H9 (cell line): ENCODE data around the gene AGTPBP1. TPM values are rescaled to one million over a fixed set of nuclear protein-coding genes. Genes with fewer than 3 reads are reported as not detected.

ENCODE experiments used
- DNase-seq: peaks from one replicate; pipeline ENCODE4 v3.0.0-alpha.2; 2017
- H2AFZ ChIP-seq: one replicate; pipeline ENCODE4 v1.6.1; 2013; ENCODE audit warnings: mild to moderate bottlenecking, low read length, control low read depth, moderate library complexity
- H2AK5ac ChIP-seq: 2 replicates; pipeline ENCODE4 v1.6.1; 2013; ENCODE audit warnings: low read length, control low read depth, mixed read lengths; ENCODE audit not compliant: insufficient read length
- H2BK120ac ChIP-seq: one replicate; pipeline ENCODE4 v1.6.1; 2013; ENCODE audit warnings: low read depth, mild to moderate bottlenecking, low read length, control low read depth, inconsistent platforms; ENCODE audit not compliant: poor library complexity, severe bottlenecking
- H2BK12ac ChIP-seq: 2 replicates; pipeline ENCODE4 v1.6.1; 2013; ENCODE audit warnings: low read length, control low read depth, mixed read lengths, low read depth; ENCODE audit not compliant: insufficient read length
- H2BK15ac ChIP-seq: 2 replicates; pipeline ENCODE4 v1.6.1; 2013; ENCODE audit warnings: low read depth, low read length, control low read depth
- H2BK20ac ChIP-seq: one replicate; pipeline ENCODE4 v1.6.1; 2013; ENCODE audit warnings: low read depth, mild to moderate bottlenecking, low read length, control low read depth, inconsistent platforms; ENCODE audit not compliant: poor library complexity, severe bottlenecking
- H2BK5ac ChIP-seq: 2 replicates; pipeline ENCODE4 v1.6.1; 2013; ENCODE audit warnings: low read length, control low read depth, mixed read lengths; ENCODE audit not compliant: insufficient read length
- H3K14ac ChIP-seq: 2 replicates; pipeline ENCODE4 v1.6.1; 2013; ENCODE audit warnings: low read length, control low read depth; ENCODE audit not compliant: insufficient read depth
- H3K18ac ChIP-seq: 2 replicates; pipeline ENCODE4 v1.6.1; 2013; ENCODE audit warnings: low read depth, mild to moderate bottlenecking, mixed read lengths, low read length, control low read depth; ENCODE audit not compliant: insufficient read length
- H3K23ac ChIP-seq: 2 replicates; pipeline ENCODE4 v1.6.1; 2013; ENCODE audit warnings: low read length, control low read depth, mixed read lengths, low read depth; ENCODE audit not compliant: insufficient read length
- H3K23me2 ChIP-seq: 2 replicates; pipeline ENCODE4 v1.6.1; 2013; ENCODE audit warnings: low read depth, mild to moderate bottlenecking, mixed read lengths, low read length, control low read depth; ENCODE audit not compliant: insufficient read length, poor library complexity, severe bottlenecking
- H3K27ac ChIP-seq: 2 replicates; pipeline ENCODE4 v1.5.1; 2013; ENCODE audit warnings: low read length, control low read depth, mixed read lengths, low read depth; ENCODE audit not compliant: insufficient read length
- H3K27me3 ChIP-seq: 2 replicates; pipeline ENCODE4 v1.6.1; 2013; ENCODE audit warnings: low read length, control low read depth, inconsistent platforms; ENCODE audit not compliant: insufficient read depth
- H3K4ac ChIP-seq: 2 replicates; pipeline ENCODE4 v1.6.1; 2013; ENCODE audit warnings: low read depth, mild to moderate bottlenecking, control low read depth, inconsistent platforms, low read length, moderate library complexity
- H3K4me1 ChIP-seq: 2 replicates; pipeline ENCODE4 v1.6.1; 2013; ENCODE audit warnings: low read length, control low read depth, inconsistent platforms; ENCODE audit not compliant: insufficient read depth
- H3K4me2 ChIP-seq: 2 replicates; pipeline ENCODE4 v1.6.1; 2013; ENCODE audit warnings: low read length, control low read depth, mixed read lengths; ENCODE audit not compliant: insufficient read length, insufficient read depth
- H3K56ac ChIP-seq: 2 replicates; pipeline ENCODE4 v1.6.1; 2013; ENCODE audit warnings: low read depth, mild to moderate bottlenecking, mixed read lengths, low read length, control low read depth; ENCODE audit not compliant: insufficient read length
- H3K79me1 ChIP-seq: 2 replicates; pipeline ENCODE4 v1.6.1; 2013; ENCODE audit warnings: low read depth, mild to moderate bottlenecking, moderate library complexity, low read length, control low read depth, inconsistent platforms; ENCODE audit not compliant: insufficient read depth, poor library complexity, severe bottlenecking
- H3K79me2 ChIP-seq: 2 replicates; pipeline ENCODE4 v1.6.1; 2013; ENCODE audit warnings: low read length, control low read depth, inconsistent platforms; ENCODE audit not compliant: insufficient read depth
- H3K9ac ChIP-seq: 2 replicates; pipeline ENCODE4 v1.6.1; 2013; ENCODE audit warnings: low read length, control low read depth, mixed read lengths; ENCODE audit not compliant: insufficient read length; ENCODE audit errors: extremely low read depth
- H3K9me3 ChIP-seq: one replicate; pipeline ENCODE4 v1.6.1; 2013; ENCODE audit warnings: low read depth, low read length, inconsistent platforms; ENCODE audit not compliant: control insufficient read depth
- H3T11ph ChIP-seq: one replicate; pipeline ENCODE4 v1.6.1; 2013; ENCODE audit warnings: mild to moderate bottlenecking, low read length, control low read depth, inconsistent platforms
- H4K20me1 ChIP-seq: one replicate; pipeline ENCODE4 v1.6.1; 2013; ENCODE audit not compliant: control insufficient read depth, insufficient read length, insufficient read depth
- H4K5ac ChIP-seq: 2 replicates; pipeline ENCODE4 v1.6.1; 2013; ENCODE audit warnings: low read depth, mild to moderate bottlenecking, mixed read lengths, low read length, control low read depth; ENCODE audit not compliant: insufficient read length
- H4K8ac ChIP-seq: replicated peaks from 2 replicates; pipeline ENCODE4 v1.6.1; 2013; ENCODE audit warnings: low read length, control low read depth, mixed read lengths, low read depth; ENCODE audit not compliant: insufficient read length
- H4K91ac ChIP-seq: 2 replicates; pipeline ENCODE4 v1.6.1; 2013; ENCODE audit warnings: low read depth, mild to moderate bottlenecking, moderate library complexity, mixed read lengths, low read length, control low read depth; ENCODE audit not compliant: insufficient read length
- H3K27ac Mint-ChIP-seq, 3 experiments: 2 replicates in 2 of 3; 3 replicates in 1 of 3; pipeline ENCODE4 v1.8.0; 2020 to 2021; ENCODE audit warnings: mixed read lengths in 3 of 3, mild to moderate bottlenecking in 1 of 3, moderate library complexity in 1 of 3
- H3K27me3 Mint-ChIP-seq: 2 replicates; pipeline ENCODE4 v1.8.0; 2021; ENCODE audit warnings: low read depth, mild to moderate bottlenecking, moderate library complexity, mixed read lengths
- H3K36me3 Mint-ChIP-seq, 3 experiments: 2 replicates in 2 of 3; 3 replicates in 1 of 3; pipeline ENCODE4 v1.8.0; 2020 to 2021; ENCODE audit warnings: low read depth in 3 of 3, mixed read lengths in 3 of 3; ENCODE audit not compliant: insufficient read depth in 1 of 3
- H3K4me1 Mint-ChIP-seq, 2 experiments: 2 replicates each; pipeline ENCODE4 v1.8.0; 2020; ENCODE audit warnings: mixed read lengths in 2 of 2
- H3K4me3 Mint-ChIP-seq, 2 experiments: 2 replicates in 1 of 2; 3 replicates in 1 of 2; pipeline ENCODE4 v1.8.0; 2020 to 2021; ENCODE audit warnings: mild to moderate bottlenecking in 2 of 2, mixed read lengths in 2 of 2, moderate library complexity in 1 of 2
- H3K9me3 Mint-ChIP-seq, 2 experiments: 2 replicates in 1 of 2; 3 replicates in 1 of 2; pipeline ENCODE4 v1.8.0; 2020; ENCODE audit warnings: mild to moderate bottlenecking in 2 of 2, mixed read lengths in 2 of 2, moderate library complexity in 1 of 2
- CTCF ChIP-seq: fragments of 200-600 bp; sonication (generic); conservative IDR thresholded peaks from 3 replicates; pipeline ENCODE4 v1.8.0; 2021; ENCODE audit warnings: antibody characterized with exemption, mild to moderate bottlenecking
- total RNA-seq: library from RNA; stranded (reverse); gene quantifications from 2 replicates; pipeline ENCODE4 v1.2.1, GENCODE V29; 2021

Gene AGTPBP1
- total RNA-seq, 1 experiment from 2014 or later = 53.1 TPM

- Histone ChIP-seq H4K5ac (no peak overlapping the region), H2BK15ac (no peak overlapping the region), H3K18ac (no peak overlapping the region), H4K91ac (no peak overlapping the region), H3K4me2 (no peak overlapping the region), H3K27me3 (no peaks in the 10 kb centered on the region), H2BK120ac (no peak overlapping the region), H2BK20ac (no peak overlapping the region), H3K23ac (no peak overlapping the region), H3K14ac (no peak overlapping the region), H2AFZ (no peak overlapping the region), H4K8ac (no peak overlapping the region), H3K23me2 (no peaks in the 10 kb centered on the region), H3K4ac (no peak overlapping the region), H3K4me1 (no peaks in the 10 kb centered on the region), H3K27ac (no peak overlapping the region), H3K9me3 (no peaks in the 10 kb centered on the region), H3T11ph (no peak overlapping the region), H2AK5ac (no peak overlapping the region), H3K56ac (no peak overlapping the region), H2BK5ac (no peak overlapping the region), H2BK12ac (no peak overlapping the region), H3K79me2 (no peaks in the 10 kb centered on the region), H4K20me1 (no peaks in the 10 kb centered on the region), H3K9ac (no peak overlapping the region), H3K79me1 (no peaks in the 10 kb centered on the region)
- H3K9me3 Mint-ChIP-seq = no peaks in the 10 kb centered on the region; a peak in 1 of 5 replicates
- TF ChIP-seq CTCF = no peak
- H3K4me3 Mint-ChIP-seq = no peak overlapping the region
- H3K27me3 Mint-ChIP-seq = peaks cover 3% of the 10 kb centered on the region; the same call in 1 of the 2 replicates
- peaks cover 5 to 9% of the 10 kb centered on the region in 2 experiments for H3K4me1 Mint-ChIP-seq
- no peaks in the 10 kb centered on the region; a peak in 1 of 7 replicates for H3K36me3 Mint-ChIP-seq
- no peak overlapping the region for H3K27ac Mint-ChIP-seq
- DNase-seq = no peak
Measured at GRCh38 chr9:85511746-85512145, 230.0 kb downstream of the AGTPBP1 start.
